Lower lobe of right lung (tissue), 2 donors: ENCODE measurements around the gene LINGO4. TPM values are rescaled to one million over a fixed set of nuclear protein-coding genes. Genes with fewer than 3 reads are reported as not detected.

Experiments used
- ATAC-seq, 2 donors: fragments of 200-7000 bp; cut with Tn5 transposase; one replicate each; pipeline ENCODE4 v1.9.1; 2020 to 2022; ENCODE audit warnings: mild to moderate bottlenecking in 2 of 2, moderate library complexity in 2 of 2
- DNase-seq: peaks from one replicate; pipeline ENCODE4 v3.0.0-alpha.2; 2020
- H3K27ac ChIP-seq: fragments of 200-600 bp; one replicate; pipeline ENCODE4 v1.8.0; 2022
- H3K27me3 ChIP-seq: fragments of 200-600 bp; one replicate; pipeline ENCODE4 v1.8.0; 2022; ENCODE audit warnings: low read depth
- H3K36me3 ChIP-seq: fragments of 200-600 bp; one replicate; pipeline ENCODE4 v1.8.0; 2022; ENCODE audit warnings: mild to moderate bottlenecking
- H3K4me1 ChIP-seq: fragments of 200-600 bp; one replicate; pipeline ENCODE4 v1.8.0; 2022
- H3K4me3 ChIP-seq: fragments of 200-600 bp; one replicate; pipeline ENCODE4 v1.8.0; 2022; ENCODE audit warnings: mild to moderate bottlenecking
- H3K9me3 ChIP-seq: fragments of 200-600 bp; one replicate; pipeline ENCODE4 v1.8.0; 2022
- intact Hi-C: fragments of 100-400 bp; cut with DNase I; formaldehyde crosslinking; loops from one replicate; pipeline ENCODE4 v1.11.0; 2022
- total RNA-seq: library from RNA; stranded (reverse); fragmentation: NEBNext Ultra II Directional; extraction: Animal tissue kit (Norgen Biotek cat#: 25700); gene quantifications from one replicate; pipeline ENCODE4 v1.2.1, GENCODE V29; 2021
- TF ChIP-seq, protein P1 (sequence below): fragments of 200-600 bp; IDR thresholded peaks from one replicate; pipeline ENCODE4 v1.8.0; 2022; ENCODE audit warnings: antibody characterized with exemption, mild to moderate bottlenecking
- donor health status: DM: no; HTN: yes; CAD: no; lungs with severe emphysema.

LINGO4 gene
- total RNA-seq, 1 donor from 2014 or later = 0.50 TPM

DNA sequence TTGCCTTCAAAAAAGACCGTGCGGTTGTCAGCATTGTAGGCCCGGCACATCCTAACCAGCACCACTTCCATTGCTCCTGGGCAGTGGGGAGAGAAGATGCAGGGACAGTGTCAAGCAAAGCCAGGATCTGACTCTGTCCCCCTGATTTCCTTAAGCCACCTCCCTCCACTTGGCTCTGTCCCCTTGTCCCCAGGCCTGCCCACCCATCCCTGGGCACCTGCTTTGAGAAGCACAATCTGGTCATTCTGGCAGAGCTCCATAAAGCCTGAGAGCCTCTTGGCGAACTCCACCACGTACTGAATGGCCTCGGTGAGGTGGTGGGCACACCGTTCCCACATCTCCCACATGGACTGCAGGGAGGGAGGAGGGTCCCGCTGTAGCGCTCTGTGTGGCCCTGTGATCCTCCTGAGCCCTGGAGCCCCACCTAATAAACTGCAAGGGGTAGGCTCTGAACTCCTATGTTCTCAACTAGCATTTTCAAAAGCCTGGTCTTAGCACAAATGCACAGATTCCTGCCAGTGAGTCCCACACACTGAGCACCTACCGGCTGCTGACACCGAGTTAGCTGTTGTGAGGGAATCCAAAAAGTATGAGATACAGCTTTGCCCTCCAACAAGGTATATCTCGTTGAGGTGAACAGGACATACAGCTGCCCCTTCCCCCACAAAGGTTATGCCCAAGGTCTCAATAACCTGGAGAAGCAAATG is 8.2 kb upstream of the LINGO4 start:
- H3K4me3 ChIP-seq = no peak overlapping the region
- no peak overlapping the region for H3K27ac ChIP-seq
- intact Hi-C loops = no loop called here
- H3K4me1 ChIP-seq = no peaks in the 10 kb centered on the region
- no peaks in the 10 kb centered on the region for H3K9me3 ChIP-seq
- TF ChIP-seq, protein P1, sequence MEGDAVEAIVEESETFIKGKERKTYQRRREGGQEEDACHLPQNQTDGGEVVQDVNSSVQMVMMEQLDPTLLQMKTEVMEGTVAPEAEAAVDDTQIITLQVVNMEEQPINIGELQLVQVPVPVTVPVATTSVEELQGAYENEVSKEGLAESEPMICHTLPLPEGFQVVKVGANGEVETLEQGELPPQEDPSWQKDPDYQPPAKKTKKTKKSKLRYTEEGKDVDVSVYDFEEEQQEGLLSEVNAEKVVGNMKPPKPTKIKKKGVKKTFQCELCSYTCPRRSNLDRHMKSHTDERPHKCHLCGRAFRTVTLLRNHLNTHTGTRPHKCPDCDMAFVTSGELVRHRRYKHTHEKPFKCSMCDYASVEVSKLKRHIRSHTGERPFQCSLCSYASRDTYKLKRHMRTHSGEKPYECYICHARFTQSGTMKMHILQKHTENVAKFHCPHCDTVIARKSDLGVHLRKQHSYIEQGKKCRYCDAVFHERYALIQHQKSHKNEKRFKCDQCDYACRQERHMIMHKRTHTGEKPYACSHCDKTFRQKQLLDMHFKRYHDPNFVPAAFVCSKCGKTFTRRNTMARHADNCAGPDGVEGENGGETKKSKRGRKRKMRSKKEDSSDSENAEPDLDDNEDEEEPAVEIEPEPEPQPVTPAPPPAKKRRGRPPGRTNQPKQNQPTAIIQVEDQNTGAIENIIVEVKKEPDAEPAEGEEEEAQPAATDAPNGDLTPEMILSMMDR = no peak
- peaks cover 13% of the 10 kb centered on the region for H3K36me3 ChIP-seq
- ATAC-seq = no peak
- H3K27me3 ChIP-seq = no peaks in the 10 kb centered on the region
- no peak for DNase-seq

DNA sequence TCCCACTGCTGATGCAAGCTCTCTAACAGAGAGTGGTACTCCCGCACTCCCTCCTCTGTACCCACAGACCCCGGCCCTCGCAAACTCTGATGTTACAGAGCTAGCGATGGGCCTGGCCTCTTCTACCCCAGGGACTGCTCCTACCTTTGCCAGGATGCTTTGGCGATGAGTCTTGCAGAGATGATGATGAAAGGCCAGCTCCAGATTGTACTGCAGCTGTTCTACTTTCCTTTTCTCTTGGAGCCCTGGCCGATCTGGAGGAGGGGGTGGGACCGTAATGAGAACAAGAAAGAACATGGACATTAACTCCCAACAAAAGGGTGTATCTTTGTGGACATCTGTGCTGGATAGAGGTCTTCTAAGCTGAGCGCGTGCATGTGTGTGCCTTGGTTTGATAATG is 6.0 kb upstream of the LINGO4 start:
- Histone ChIP-seq H3K36me3 (peaks cover 7% of the 10 kb centered on the region), H3K27ac (no peak overlapping the region), H3K9me3 (no peaks in the 10 kb centered on the region), H3K4me3 (no peak overlapping the region), H3K27me3 (no peaks in the 10 kb centered on the region), H3K4me1 (no peaks in the 10 kb centered on the region)
- TF ChIP-seq, protein P1 = no peak
- ATAC-seq (no peak), DNase-seq (no peak)
- intact Hi-C loops = no loop called here

DNA sequence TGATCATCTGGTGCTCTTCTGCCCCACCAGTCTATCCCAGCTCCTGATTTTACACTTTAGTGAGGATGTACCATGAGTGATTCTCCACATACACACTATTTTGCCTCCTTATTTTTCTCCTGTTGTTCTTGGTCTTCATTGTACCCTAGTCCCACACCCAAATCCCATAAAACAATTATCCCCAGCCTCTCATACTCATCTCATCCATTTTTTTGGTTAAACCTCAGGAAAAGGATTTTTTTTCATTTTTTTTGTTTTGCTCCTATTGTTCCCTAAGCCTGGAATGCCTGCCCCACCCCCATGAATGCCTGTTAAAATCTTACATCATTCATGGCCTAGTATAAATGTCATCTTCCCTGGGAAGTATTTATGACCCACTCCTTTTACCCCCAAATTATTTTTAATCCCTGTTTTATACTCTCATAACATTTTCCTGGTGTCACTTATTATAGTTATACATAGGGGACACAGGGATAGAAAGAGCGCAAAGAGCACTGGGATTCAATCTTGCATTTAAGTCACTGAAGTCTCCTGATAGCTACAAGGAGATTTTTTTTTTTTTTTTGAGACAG is 4.9 kb upstream of the LINGO4 start:
- ATAC-seq (no peak), DNase-seq (no peak)
- intact Hi-C loops = no loop called here
- no peak overlapping the region for H3K4me3 ChIP-seq
- H3K27ac ChIP-seq = no peak overlapping the region
- no peaks in the 10 kb centered on the region for H3K27me3 ChIP-seq
- peaks cover 1% of the 10 kb centered on the region for H3K36me3 ChIP-seq
- H3K4me1 ChIP-seq = no peaks in the 10 kb centered on the region
- TF ChIP-seq, protein P1 = no peak
- no peaks in the 10 kb centered on the region for H3K9me3 ChIP-seq

DNA sequence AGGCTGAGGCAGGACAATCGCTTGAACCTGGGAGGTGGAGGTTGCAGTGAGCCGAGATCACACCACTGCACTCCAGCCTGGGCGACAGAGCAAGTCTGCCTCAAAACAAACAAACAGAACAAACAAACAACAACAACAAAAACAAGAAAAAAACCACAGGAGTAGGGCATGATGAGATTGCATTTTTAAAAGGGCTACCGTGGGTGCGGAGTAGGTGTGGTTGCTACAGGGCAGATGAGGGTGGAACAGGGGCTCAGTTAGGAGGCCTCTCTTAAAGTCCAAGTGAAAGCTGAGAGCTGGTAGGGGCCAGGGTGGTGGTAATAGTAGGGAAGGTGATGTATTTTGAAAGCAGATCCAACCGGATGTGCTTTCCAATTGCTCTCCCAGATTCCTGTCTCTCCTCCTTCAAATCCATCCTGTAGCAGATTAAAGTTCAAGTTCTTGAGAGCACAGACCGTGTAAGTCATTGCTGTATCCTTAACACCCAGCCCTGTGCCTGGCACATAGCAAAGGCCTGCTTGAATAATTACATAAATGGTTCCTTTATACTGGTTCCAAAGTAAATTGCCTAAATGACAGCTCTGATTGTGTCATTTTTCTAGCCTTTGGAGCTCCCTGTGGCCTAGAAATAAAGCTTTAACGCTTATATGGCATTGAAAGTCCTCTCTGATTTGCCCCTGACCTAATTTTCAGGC is 4.2 kb upstream of the LINGO4 start:
- H3K4me1 ChIP-seq = no peaks in the 10 kb centered on the region
- DNase-seq = no peak
- H3K27ac ChIP-seq = no peak overlapping the region
- TF ChIP-seq, protein P1 = no peak
- no peaks in the 10 kb centered on the region for H3K27me3 ChIP-seq
- intact Hi-C loops = no loop called here
- no peaks in the 10 kb centered on the region for H3K9me3 ChIP-seq
- no peak overlapping the region for H3K4me3 ChIP-seq
- no peaks in the 10 kb centered on the region for H3K36me3 ChIP-seq
- no peak for ATAC-seq

DNA sequence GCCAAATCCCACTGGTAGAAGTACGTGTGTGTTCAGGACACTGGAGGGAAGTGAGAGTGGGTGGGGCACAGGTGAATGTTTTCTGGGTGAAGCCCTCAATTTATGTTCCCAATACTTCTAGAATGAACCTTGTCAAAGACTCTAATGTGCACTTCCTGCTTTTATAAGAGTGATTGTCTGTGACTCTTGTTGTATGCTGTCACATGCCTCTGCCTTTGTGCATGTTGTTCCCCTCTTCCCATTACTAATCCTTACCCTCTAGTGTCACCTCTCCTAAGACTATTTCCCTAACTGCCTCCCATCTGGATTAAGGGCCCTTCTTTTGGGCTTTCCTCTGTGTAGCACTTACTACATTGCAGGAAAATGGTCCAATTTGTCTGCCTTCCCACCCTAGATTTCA is 2.5 kb upstream of the LINGO4 start:
- TF ChIP-seq, protein P1 = no peak
- intact Hi-C loops = no loop called here
- H3K27ac ChIP-seq = no peak overlapping the region
- no peaks in the 10 kb centered on the region for H3K4me1 ChIP-seq
- ATAC-seq (no peak), DNase-seq (no peak)
- H3K9me3 ChIP-seq = no peaks in the 10 kb centered on the region
- no peak overlapping the region for H3K4me3 ChIP-seq
- no peaks in the 10 kb centered on the region for H3K27me3 ChIP-seq
- no peaks in the 10 kb centered on the region for H3K36me3 ChIP-seq
